SK-MEL-5 (cell line): ENCODE measurements around the gene AFDN. TPM values are rescaled to one million over a fixed set of nuclear protein-coding genes. Genes with fewer than 3 reads are reported as not detected.

Source experiments
- DNase-seq: peaks from one replicate; pipeline ENCODE4 v3.0.0-alpha.2; 2016; ENCODE audit warnings: low read depth, low spot score
- in situ Hi-C: cut with HindIII; loops from 2 replicates; pipeline ENCODE4 v1.10.0; 2016; ENCODE audit warnings: low sequenced_read_pairs, high pct_unique_total_duplicates, low pct_unique_long_range_greater_than_20kb
- total RNA-seq: library from RNA; depleted of rRNA; stranded (reverse); fragments of >200 nt; shearing (Covaris generic); gene quantifications from 2 replicates; pipeline ENCODE4 v1.2.3, GENCODE V29; 2014

Gene AFDN
- total RNA-seq, 1 experiment from 2014 or later: 47.5 TPM

GRCh38 chr6:167921831-167922230 is 95.1 kb downstream of the AFDN start:
- DNase-seq: no peak
- in situ Hi-C loops: no loop called here

GRCh38 chr6:167925026-167925425 is 98.3 kb downstream of the AFDN start:
- no peak for DNase-seq
- in situ Hi-C loops: no loop called here

DNA sequence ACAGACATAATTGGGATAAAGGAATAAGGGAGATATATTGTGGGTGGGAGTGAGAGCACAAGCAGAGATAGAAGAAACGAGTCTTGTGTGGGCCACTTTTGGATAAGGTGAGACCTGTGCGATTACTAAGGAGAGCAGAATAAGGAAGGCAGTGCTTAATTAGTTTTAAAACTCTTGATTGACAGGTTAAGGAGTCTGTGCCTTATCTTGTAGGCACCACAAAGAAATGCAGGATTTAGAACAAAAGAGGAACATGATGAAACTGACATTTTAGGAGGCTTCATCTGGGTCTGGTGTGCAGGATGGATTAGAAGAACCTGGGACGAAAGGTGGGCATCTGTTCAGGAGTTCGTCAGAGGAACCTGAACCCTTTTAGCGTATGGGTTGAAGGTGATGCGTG is 100.5 kb downstream of the AFDN start:
- DNase-seq: no peak
- in situ Hi-C loops: no loop called here

DNA sequence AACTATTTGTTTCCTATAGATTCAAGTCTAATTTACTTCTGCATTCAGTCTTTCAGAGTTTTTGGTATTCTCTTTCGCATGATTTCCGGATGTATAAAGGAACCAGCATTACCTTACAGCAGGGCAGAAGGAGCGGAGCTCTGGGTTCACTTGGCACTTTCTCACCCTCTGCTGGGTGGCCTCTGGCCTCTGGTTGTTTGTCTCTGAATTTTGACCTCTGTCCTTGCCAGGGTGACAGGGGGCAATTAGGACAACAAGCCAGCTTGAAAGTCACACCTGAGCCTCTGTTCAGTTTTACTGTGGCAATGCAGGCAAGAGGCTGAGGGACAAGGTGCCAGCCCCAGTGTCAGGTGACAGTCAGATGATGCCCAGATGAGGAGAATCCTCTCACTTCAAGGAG is 101.4 kb downstream of the AFDN start:
- DNase-seq: no peak
- in situ Hi-C loops: no loop called here

- in situ Hi-C loops: no loop called here
These were observed 103.6 kb downstream of the AFDN start for GRCh38 chr6:167930295-167930694.

GRCh38 chr6:167932468-167933276 is 106.0 kb downstream of the AFDN start:
- in situ Hi-C loops: no loop called here
- DNase-seq: no peak

More at GRCh38 chr6:167930295-167930694, 103.6 kb downstream of the AFDN start:
- no peak for DNase-seq

DNA sequence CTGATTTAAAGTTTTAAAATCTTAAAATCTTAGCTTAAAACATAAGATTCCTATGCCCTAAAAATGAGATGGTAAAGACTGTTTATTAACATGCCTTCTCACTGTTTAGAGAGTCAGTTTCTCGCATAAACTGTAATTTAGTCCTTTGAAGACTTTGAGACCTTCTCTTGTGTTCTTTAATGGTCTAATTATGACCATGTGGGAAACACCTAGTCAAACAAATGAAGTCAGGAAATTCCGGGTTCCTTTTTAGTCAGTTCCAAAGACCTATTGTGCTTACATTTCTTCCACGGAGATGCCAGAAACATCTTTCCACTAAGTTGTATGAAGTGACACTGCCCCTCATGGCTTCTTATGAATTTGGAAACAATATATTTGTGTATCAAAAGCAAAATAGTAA is 106.6 kb downstream of the AFDN start:
- no peak for DNase-seq
- in situ Hi-C loops: no loop called here

DNA sequence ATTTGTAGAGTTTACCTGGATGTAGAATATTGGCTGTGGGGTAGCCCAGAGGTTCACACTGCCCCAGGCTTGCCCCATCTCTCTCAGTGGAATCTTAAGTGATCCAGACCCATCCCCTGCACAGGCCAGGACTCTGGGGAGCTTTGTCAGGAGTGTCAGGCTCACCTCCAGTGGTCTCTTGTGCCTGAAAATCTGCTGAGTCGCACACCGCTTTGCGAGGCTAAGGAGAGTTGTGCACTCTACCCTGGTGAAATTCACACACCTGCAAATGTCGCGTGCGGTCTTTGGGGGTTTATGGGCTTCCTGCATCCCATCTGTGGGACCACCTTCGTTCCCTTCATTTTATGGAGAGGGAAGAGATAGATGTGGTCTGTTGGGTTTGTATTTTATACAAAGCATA is 107.1 kb downstream of the AFDN start:
- in situ Hi-C loops: no loop called here
- no peak for DNase-seq

DNA sequence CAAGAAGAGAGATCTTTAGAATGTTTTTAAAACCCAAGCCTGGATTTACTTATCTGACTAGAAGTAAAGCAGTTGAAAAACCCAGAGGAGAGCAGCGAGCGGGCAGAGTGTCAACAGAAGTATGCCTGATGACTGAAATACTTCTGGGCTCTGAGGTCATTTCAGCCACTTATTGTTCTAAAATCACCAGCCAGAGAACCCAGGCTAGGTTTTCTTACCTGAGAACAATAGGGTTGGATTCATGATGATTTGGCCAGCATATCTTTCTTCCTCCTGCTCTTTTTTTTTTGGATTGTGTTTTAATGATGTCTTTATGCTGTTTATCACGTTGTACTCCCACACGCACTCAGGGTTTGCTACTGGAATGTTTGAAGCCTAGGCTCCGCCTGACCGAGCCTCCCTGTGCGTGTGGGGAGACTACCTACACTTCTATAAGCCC is 107.7 kb downstream of the AFDN start:
- DNase-seq: no peak
- in situ Hi-C loops: no loop called here

DNA sequence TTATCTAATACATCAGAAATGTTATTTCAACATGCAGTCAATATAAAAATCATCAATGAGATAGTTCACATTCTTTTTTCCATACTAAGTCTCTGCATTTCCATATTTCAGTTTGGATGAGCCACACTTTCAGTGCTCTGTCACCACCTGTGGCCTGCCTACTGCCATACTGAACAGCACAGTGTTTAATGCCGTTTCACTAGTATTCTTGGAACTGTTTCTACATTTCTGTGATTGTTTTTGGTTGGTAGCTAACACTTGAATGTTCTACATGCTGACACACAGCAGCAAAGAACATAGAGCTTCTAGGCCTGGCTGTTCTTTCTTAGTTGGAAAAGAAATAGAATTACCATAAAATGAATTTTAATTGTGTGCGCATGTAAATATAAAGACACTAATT is 109.3 kb downstream of the AFDN start:
- no peak for DNase-seq
- in situ Hi-C loops: no loop called here

DNA sequence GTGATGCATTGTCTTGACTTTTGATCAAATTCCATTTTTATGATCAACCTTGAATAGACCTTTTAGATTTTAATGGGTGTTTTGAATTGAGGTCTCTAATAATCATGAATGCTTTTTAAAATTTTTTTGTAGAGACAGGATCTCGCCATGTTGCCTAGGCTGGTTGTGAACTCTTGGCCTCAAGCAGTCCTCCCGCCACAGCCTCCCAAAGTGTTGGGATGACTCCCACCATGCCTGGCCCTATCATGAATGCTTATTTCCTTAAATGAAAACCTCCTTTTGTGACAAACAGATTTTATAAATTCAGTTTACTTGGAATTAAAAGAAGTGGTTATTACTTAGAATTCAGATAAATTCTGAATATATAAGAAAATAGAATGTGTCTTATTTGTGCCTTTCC is 110.6 kb downstream of the AFDN start:
- no peak for DNase-seq
- in situ Hi-C loops: no loop called here

DNA sequence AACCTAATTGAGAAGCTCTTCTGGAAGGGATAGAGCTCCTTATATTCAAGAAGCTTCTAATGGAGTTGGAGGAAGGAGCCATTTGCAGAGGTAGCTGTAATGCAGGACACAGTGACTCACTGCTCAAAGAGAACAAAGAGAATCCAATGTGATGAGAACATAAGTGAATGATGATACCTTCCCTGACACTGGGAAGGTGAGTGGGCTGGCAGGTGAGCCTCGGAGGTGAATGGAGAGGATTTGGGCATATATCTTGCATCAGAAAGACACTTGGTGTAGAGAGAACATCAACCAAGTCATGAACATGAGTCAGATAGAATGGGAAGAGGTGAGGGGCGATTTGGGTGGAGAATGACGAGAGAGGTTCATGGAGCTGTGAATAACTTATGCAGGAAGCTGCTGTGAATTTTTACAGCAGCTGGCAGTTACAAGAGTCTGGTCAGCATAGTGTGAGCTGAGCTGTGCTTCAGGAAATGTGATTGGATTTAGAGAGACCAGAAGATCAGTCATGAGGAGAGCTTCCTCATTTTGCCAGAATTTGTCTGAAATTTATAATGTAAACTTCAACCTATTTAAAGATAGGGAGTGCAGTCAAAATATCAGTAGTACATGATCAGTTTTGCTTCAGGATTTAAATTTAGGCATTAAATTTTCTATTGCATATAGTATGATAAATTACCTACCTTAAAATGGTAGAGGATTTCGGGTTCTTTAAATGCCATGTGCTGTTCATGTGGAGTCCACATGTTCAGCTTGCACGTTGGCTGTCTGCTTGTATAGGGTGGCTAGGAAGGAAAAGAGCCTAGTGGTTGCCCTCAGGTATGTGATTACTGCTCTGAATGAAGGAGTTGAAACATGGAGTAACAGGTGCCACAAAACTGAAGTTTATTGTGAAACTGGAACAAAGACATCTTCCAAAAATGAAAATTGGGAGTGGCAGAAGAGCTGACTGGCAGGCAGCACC is 111.5 kb downstream of the AFDN start:
- in situ Hi-C loops: no loop called here

DNA sequence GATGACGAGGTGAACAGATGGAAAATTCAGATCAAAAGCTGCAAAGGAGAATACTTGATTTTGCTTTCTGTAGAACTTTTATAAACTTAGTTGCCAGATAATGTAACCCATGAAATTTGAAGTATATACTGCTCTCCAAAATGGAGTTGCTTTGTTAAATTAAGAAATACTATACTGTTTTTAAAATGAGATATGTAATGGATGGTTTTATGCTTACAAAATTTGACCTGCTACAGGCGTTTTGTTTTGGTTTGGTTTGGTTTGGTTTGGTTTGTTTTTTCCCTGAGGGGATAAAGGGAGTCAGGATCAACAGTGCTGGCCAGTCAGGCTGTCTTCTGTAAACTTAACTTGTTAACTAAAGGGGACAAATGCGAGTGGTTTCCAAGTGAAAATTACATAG is 115.1 kb downstream of the AFDN start:
- DNase-seq: no peak
- in situ Hi-C loops: no loop called here

More for the DNA sequence above, 111.5 kb downstream of the AFDN start:
- no peak for DNase-seq

DNA sequence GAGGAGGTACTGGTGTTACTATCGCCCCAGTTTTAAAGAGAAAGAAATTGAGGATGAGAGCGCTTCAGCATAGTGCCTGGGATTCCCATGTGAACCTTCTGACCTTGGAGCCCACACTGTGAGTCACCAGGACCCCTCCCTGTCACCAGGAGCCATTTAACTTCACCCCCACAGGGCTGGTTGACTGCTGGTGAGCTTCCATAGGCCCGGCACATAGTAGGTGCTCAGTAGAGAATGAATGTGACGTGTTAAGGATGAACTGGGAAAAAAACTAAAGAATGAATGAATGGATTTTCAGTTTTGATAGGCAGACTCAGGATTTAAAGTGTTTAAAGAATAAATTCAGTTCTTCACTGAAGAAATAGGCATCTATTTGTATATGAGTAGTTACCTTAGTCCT is 117.4 kb downstream of the AFDN start:
- in situ Hi-C loops: no loop called here
- no peak for DNase-seq

DNA sequence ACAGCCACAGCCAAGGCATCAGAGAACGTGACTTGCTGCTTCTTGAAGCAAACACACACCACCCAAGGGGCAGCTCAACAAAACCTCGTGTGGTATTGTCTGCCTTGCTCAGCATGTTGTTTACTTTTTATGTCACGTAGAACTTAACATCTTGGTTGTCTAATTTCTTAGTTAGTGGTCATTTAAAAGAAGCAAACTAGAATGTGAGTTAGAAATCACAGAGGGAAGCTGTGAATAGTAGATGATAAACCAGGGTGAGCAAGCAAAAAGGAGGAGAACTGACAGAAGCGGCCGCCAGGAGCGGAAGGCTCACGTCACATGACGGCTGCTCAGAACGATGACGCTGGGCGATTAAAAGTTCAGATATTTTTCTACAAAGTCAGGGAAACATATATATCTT is 119.3 kb downstream of the AFDN start:
- no peak for DNase-seq
- in situ Hi-C loops: no loop called here

DNA sequence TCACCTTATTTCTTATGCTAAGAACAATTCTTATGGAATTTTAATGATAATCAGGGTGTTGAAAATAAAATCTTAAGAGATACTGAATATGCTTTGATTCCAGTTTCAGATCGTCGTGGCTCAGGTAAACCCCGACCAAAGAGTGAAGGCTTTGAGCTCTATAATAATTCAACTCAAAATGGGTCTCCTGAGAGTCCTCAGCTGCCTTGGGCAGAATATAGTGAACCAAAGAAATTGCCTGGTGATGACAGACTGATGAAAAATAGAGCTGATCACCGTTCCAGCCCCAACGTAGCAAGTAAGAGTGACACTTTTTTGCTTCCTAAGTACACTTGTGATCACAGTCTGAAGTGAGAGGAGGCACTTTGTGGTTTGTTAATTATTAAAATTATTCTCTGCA is 119.9 kb downstream of the AFDN start:
- in situ Hi-C loops: no loop called here

GRCh38 chr6:167947716-167948115 is 121.0 kb downstream of the AFDN start:
- in situ Hi-C loops: no loop called here
- no peak for DNase-seq

More for the DNA sequence above, 119.9 kb downstream of the AFDN start:
- no peak for DNase-seq

GRCh38 chr6:167948716-167949115 is 122.0 kb downstream of the AFDN start:
- DNase-seq: no peak
- in situ Hi-C loops: no loop called here
